ENCODE results near the gene GUK1. TPM values are rescaled to one million over a fixed set of nuclear protein-coding genes. Genes with fewer than 3 reads are reported as not detected.

GUK1 gene
- total and polyA plus RNA-seq, 2 experiments from 2014 or later, result 324 to 554 TPM

GRCh38 chr1:228156941-228157728, 17.1 kb downstream of the GUK1 start:
- H3K9me3 ChIP-seq (ENCODE audit: low read depth), result no peaks in the 10 kb centered on the region
- no peaks in the 10 kb centered on the region for H3K36me3 ChIP-seq (ENCODE audit: low read depth)
- no peaks in the 10 kb centered on the region for H3F3A ChIP-seq (ENCODE audit: insufficient read depth)
- no peaks in the 10 kb centered on the region for H4K20me1 ChIP-seq (ENCODE audit: insufficient read depth)
- H3K79me2 ChIP-seq (ENCODE audit: insufficient read depth), result no peaks in the 10 kb centered on the region
- no peak for DNase-seq
- no peak overlapping the region for H3K4me3 ChIP-seq
- no peak overlapping the region for H3K9ac ChIP-seq
- no peak overlapping the region for H3K27ac ChIP-seq
- no peaks in the 10 kb centered on the region for H3K27me3 ChIP-seq (replicated peaks; ENCODE audit: insufficient read depth)
- 53 to 62% methylated on average over 20 to 24 of the region's 24 CpGs for WGBS, 2 experiments (ENCODE audit: low coverage in 1 of 2, low lambda C conversion rate in 2 of 2, missing lambda C conversion rate in 2 of 2)
- H3K4me1 ChIP-seq (ENCODE audit: insufficient read depth), result peaks cover 7% of the 10 kb centered on the region; the same call in 1 of the 2 replicates
- in situ Hi-C loops (cut with MboI), result no loop called here
- no peaks in the 10 kb centered on the region for H3K9me2 ChIP-seq (ENCODE audit: insufficient read depth)
- no peak overlapping the region for H3K4me2 ChIP-seq (ENCODE audit: unreplicated experiment)
- TF ChIP-seq EZH2phosphoT487 (IDR thresholded peaks at IDR 0.05; ENCODE audit: insufficient read depth, low read depth), result no peak
- no peak for TF ChIP-seq EZH2 (IDR thresholded peaks at IDR 0.05; ENCODE audit: insufficient read depth, poor library complexity, severe bottlenecking)
- H2AFZ ChIP-seq, result no peak overlapping the region

GRCh38 chr1:228157729-228158126, 17.6 kb downstream of the GUK1 start:
- DNase-seq, result no peak
- Histone ChIP-seq H3K4me1 (ENCODE audit: insufficient read depth) (peaks cover 13% of the 10 kb centered on the region; the same call in 1 of the 2 replicates), H2AFZ (no peak overlapping the region), H4K20me1 (ENCODE audit: insufficient read depth) (no peaks in the 10 kb centered on the region), H3K9me3 (ENCODE audit: low read depth) (no peaks in the 10 kb centered on the region), H3K79me2 (ENCODE audit: insufficient read depth) (no peaks in the 10 kb centered on the region), H3K9ac (no peak overlapping the region), H3K4me3 (no peak overlapping the region), H3K27me3 (replicated peaks; ENCODE audit: insufficient read depth) (no peaks in the 10 kb centered on the region), H3K36me3 (ENCODE audit: low read depth) (no peaks in the 10 kb centered on the region), H3K9me2 (ENCODE audit: insufficient read depth) (no peaks in the 10 kb centered on the region), H3K4me2 (ENCODE audit: unreplicated experiment) (no peak overlapping the region), H3F3A (ENCODE audit: insufficient read depth) (no peaks in the 10 kb centered on the region), H3K27ac (no peak overlapping the region)
- TF ChIP-seq EZH2 (IDR thresholded peaks at IDR 0.05; ENCODE audit: insufficient read depth, poor library complexity, severe bottlenecking) (no peak), EZH2phosphoT487 (IDR thresholded peaks at IDR 0.05; ENCODE audit: insufficient read depth, low read depth) (no peak)
- WGBS, 2 experiments (ENCODE audit: low coverage in 1 of 2, low lambda C conversion rate in 2 of 2, missing lambda C conversion rate in 2 of 2), result 55 to 57% methylated on average over 32 to 43 of the region's 43 CpGs
- in situ Hi-C loops (cut with MboI), result no loop called here

GRCh38 chr1:228158151-228159007, 18.3 kb downstream of the GUK1 start:
- WGBS, 2 experiments (ENCODE audit: low coverage in 1 of 2, low lambda C conversion rate in 2 of 2, missing lambda C conversion rate in 2 of 2), result 17% methylated on average over 56 to 57 of the region's 98 CpGs
- Histone ChIP-seq H3K27me3 (replicated peaks; ENCODE audit: insufficient read depth) (no peaks in the 10 kb centered on the region), H3K4me1 (ENCODE audit: insufficient read depth) (peaks cover 19% of the 10 kb centered on the region; the same call in 1 of the 2 replicates)

GRCh38 chr1:228159008-228159665, 19.1 kb downstream of the GUK1 start:
- WGBS, 2 experiments (ENCODE audit: low coverage in 1 of 2, low lambda C conversion rate in 2 of 2, missing lambda C conversion rate in 2 of 2), result 71 to 95% methylated on average over 10 to 14 of the region's 14 CpGs
- no peak overlapping the region for H3K4me2 ChIP-seq (ENCODE audit: unreplicated experiment)
- in situ Hi-C loops (cut with MboI), result no loop called here
- TF ChIP-seq EZH2phosphoT487 (IDR thresholded peaks at IDR 0.05; ENCODE audit: insufficient read depth, low read depth), result no peak
- TF ChIP-seq EZH2 (IDR thresholded peaks at IDR 0.05; ENCODE audit: insufficient read depth, poor library complexity, severe bottlenecking), result no peak
- no peaks in the 10 kb centered on the region for H4K20me1 ChIP-seq (ENCODE audit: insufficient read depth)
- H2AFZ ChIP-seq, result no peak overlapping the region
- H3K4me3 ChIP-seq, result no peak overlapping the region
- no peaks in the 10 kb centered on the region for H3K27me3 ChIP-seq (replicated peaks; ENCODE audit: insufficient read depth)
- DNase-seq, result no peak
- H3F3A ChIP-seq (ENCODE audit: insufficient read depth), result no peaks in the 10 kb centered on the region
- H3K9ac ChIP-seq, result no peak overlapping the region
- H3K9me2 ChIP-seq (ENCODE audit: insufficient read depth), result no peaks in the 10 kb centered on the region
- no peaks in the 10 kb centered on the region for H3K36me3 ChIP-seq (ENCODE audit: low read depth)
- no peak overlapping the region for H3K27ac ChIP-seq
- no peaks in the 10 kb centered on the region for H3K9me3 ChIP-seq (ENCODE audit: low read depth)
- H3K79me2 ChIP-seq (ENCODE audit: insufficient read depth), result no peaks in the 10 kb centered on the region
- peaks cover 19% of the 10 kb centered on the region; the same call in 1 of the 2 replicates for H3K4me1 ChIP-seq (ENCODE audit: insufficient read depth)

More at GRCh38 chr1:228158151-228159007, 18.3 kb downstream of the GUK1 start:
- Histone ChIP-seq H3K27ac (no peak overlapping the region), H3K9me3 (ENCODE audit: low read depth) (no peaks in the 10 kb centered on the region), H3K9me2 (ENCODE audit: insufficient read depth) (no peaks in the 10 kb centered on the region), H3K4me2 (ENCODE audit: unreplicated experiment) (no peak overlapping the region), H3K36me3 (ENCODE audit: low read depth) (no peaks in the 10 kb centered on the region), H3K4me3 (no peak overlapping the region), H3F3A (ENCODE audit: insufficient read depth) (no peaks in the 10 kb centered on the region), H4K20me1 (ENCODE audit: insufficient read depth) (no peaks in the 10 kb centered on the region), H3K79me2 (ENCODE audit: insufficient read depth) (no peaks in the 10 kb centered on the region), H2AFZ (no peak overlapping the region), H3K9ac (no peak overlapping the region)
- DNase-seq, result peak; percentile 34
- in situ Hi-C loops (cut with MboI), result no loop called here
- TF ChIP-seq EZH2 (IDR thresholded peaks at IDR 0.05; ENCODE audit: insufficient read depth, poor library complexity, severe bottlenecking) (no peak), EZH2phosphoT487 (IDR thresholded peaks at IDR 0.05; ENCODE audit: insufficient read depth, low read depth) (no peak)

All from GM23248 (cell line).